ENCODE measurements around the gene UNC13C.

Gene UNC13C

DNA sequence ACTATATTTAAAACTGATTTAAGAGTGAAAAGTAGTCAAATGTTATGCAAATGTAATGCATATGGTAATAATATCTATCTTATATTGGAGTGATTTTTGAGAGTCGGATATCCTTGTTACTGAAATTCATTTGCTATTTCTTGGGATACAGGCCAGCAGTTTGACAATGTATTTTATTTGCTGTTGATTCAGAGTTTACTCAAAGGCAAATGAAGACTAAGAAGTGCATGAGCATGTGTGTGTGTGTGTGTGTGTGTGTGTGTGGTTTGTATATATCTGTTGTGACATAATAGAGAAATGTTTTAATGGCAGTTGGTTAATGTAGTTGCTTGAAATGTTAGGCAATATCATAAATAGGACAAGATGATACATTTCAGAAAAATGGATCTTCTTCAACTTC lies 39.0 kb downstream of the UNC13C start:
- H3K4me3 ChIP-seq (ENCODE audit: low read depth, low read length) = no peak overlapping the region

DNA sequence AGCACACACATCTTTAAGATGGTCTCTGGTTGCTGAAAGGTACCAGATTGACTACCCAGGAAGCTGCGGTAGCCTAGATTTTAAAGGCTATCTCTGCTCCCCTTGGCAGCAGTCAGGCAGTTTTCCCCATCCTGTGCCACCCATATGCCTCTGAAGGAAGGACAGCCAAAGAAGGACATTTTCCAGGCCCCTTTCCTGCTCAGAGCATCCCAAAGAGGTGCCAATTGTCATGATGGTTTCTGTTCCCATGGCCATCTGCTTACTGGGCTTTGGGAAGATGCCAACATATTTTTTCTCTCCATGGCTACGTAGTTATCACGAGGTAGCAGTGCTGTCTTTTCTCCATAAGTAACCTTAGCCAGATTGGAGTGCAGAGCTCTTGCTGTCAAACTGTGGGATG lies 39.7 kb downstream of the UNC13C start:
- no peak overlapping the region for H3K4me3 ChIP-seq (ENCODE audit: low read depth, low read length)

DNA sequence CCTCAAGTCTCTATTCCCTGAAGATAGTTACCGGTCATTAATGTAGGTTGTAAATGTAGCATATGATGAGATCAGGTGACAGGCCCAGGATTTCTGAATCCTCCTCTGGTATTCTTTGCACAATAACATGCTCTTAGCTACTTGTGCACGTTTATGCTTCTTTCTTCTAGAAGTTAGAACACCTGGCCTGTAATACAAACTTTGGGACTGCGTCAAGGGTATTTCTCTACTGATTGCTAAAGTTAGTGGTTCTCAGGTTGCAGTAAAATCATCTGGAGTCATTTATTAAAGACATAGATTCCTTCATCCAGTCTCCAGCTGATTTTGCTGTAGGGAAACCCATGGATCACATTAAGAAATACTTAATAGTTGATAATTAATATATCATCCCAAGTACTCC lies 48.0 kb downstream of the UNC13C start:
- H3K4me3 ChIP-seq (ENCODE audit: low read depth, low read length) = no peak overlapping the region

DNA sequence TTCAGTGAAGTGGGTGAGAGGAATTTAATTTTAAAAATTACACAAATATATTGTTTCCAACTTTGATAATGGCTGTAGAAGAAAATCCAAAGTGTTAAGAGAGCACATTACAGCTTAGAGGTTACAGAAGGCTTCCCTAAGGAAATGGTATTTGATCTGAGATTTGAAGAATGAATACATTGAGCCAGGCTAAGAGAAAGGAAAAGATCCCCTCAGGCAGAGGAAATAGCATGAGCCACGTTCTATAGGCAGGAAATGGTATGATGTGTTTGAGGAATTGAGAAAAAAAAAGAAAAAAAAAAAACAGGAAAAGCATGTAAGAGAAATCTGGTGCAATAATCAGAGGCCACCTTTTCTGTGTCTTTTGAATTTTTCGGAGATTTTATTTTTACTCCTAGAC lies 48.6 kb downstream of the UNC13C start:
- H3K4me3 ChIP-seq (ENCODE audit: low read depth, low read length) = no peak overlapping the region

DNA sequence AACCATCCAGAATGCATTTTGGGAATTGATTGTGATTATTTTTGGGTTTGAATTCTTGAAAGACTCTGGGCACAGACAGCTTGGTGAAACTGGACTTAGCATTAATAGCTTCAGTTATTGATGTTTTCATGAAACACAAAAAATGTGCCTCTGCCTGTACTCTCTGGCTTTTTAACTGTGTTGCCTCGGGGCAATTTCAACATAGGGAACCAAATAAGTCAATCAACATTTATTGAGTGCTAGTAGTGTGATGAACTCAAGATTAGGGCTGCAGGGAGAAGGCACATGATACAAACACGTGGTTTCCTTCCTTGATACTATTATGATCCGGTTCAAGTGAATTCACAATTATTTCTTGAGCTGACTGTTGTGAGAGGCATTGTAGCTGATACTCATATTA lies 50.8 kb downstream of the UNC13C start:
- no peak overlapping the region for H3K4me3 ChIP-seq (ENCODE audit: low read depth, low read length)

DNA sequence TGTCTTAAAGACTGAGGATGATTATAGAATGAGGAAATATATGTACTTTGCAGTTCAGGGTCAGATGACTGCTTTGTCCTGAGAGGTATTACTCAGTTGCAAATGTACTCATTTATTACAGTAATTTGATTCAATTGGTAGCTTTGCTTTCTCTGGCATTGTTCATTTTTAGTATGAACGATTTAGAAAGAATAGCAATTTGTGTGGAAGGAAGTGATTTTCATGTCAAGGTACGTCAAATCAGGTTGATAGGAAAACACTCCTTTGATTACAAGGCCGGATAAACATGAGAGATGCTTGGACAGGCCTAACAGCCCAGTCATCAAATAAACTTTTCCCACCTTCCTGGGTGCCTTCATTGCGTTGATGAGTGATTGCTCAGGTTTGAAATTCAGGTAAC lies 53.8 kb downstream of the UNC13C start:
- H3K4me3 ChIP-seq (ENCODE audit: low read depth, low read length) = no peak overlapping the region

DNA sequence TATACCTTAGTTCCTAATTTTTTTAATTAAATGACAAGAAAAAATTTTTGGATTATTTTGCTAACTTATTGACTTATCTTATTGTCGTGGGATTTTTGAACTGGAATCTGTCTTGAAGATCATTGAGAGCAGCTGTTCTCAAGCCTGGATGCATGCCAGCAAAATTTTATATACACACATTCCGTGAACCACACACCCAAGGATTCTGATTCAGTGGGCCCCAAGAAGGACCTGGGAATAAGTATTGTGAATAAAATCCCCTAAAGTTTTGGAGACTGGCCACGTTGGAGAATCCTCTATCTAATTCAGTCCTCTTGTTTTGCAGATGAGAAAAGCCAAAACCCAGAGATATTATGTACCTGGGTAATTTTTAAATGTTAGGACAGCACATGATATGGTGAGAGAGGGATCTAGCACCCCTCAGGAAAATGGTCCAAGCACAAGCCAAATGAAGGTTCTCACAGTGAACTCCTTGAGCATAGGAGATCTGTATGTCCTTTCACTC lies 55.2 kb downstream of the UNC13C start:
- H3K4me3 ChIP-seq (ENCODE audit: low read depth, low read length) = no peak overlapping the region

DNA sequence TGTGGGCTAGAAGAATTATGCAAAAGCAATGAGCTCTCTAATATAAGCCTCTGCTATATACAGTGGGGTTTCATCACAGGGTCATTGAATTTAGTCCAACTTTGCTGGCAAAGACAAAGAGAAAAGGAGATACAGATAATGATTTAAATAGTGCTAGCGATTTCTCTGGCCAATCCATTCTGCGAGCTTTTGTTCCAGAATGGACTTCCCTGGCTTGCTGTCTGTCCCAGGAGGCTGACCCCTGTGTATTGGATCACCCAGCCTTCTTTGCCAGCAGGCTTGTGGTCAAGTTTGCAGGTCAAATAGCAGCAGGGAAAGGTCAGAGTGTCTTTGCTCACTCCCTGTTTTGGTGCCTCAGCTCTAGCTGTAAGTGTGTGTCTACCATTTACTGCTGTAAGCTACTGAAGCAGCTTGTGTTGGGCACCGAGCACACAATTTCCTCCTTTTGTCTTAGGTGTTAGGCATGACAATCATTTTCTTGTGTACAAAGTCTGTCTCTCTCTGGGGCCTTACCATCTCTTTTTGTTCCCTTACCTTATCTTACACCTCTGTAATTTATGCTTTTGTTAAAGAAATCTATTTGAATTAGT lies 55.7 kb downstream of the UNC13C start:
- H3K4me3 ChIP-seq (ENCODE audit: low read depth, low read length) = no peak overlapping the region

DNA sequence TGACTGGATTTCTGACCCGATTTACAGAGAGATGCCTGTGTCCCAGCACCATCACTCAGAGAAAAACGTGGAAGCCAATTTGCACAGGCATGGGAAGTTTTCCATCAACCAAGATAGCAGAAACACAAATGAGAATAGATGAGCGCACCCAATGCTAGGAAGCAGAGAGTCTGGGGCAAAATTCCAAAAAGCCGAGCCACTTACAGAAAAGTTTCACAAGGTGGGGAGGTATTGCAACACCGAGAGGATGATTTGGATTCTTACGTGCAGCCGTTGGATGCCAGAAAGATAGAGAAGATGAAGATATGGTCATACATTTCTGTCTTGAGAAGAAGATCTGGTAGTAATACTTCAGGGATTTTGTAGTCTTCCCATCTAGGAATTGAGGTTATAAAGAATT lies 57.4 kb downstream of the UNC13C start:
- no peak overlapping the region for H3K4me3 ChIP-seq (ENCODE audit: low read depth, low read length)

DNA sequence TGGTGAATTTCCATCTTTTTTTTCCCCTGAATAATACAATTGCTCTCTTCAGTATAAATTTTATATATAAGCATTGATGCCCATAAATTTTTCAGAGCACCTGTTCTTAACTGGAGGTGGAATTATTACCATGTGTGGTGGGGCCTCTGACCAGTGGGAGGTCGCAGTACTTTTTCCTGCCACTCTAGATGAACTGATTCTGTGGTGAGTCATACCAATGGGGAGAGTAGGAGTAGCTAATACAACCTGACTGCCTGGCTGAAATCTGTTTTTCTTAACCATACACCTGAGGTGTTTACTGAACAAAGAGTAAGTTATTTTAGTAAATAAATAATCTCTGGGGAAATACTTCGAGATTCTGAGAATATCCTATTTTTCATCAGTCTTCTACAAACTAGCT lies 67.2 kb downstream of the UNC13C start:
- H3K4me3 ChIP-seq (ENCODE audit: low read depth, low read length) = no peak overlapping the region

DNA sequence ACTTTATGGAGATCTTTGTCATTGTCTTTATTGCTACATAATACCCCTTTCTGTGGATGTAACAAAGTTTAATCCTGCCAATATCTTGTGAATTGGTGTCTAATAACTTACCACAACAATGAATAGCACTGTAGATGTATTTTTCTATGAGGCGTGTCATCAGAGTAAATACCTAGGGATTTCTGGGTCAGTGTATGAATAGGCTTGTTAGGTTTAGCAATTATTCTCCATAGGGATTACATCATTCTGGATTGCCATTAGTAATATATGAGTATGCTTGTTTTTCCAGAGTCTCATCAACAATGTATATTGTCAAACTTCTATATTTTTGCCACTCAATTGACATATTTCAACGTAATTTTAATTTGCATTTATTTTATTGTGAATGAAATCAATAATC lies 67.9 kb downstream of the UNC13C start:
- H3K4me3 ChIP-seq (ENCODE audit: low read depth, low read length) = no peak overlapping the region

DNA sequence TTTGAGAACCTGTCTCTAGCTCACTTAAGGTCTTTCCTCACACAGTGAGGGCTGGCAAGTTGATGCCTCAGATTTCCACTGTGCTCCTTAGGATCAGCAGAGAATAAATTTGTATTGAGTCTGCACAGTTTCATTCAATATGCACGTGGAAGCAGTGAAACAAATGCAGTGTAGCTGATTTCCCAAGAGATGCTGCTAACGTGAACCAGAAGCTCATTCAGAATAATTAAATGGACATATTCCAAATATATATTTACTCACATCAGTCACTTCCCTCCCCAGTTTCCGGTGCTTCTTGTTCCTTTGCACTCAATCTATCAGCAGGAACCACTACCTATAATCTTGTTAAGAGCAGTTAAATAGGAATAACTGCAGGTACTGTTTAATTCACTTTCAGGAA lies 86.1 kb downstream of the UNC13C start:
- no peak overlapping the region for H3K4me3 ChIP-seq (ENCODE audit: low read depth, low read length)

DNA sequence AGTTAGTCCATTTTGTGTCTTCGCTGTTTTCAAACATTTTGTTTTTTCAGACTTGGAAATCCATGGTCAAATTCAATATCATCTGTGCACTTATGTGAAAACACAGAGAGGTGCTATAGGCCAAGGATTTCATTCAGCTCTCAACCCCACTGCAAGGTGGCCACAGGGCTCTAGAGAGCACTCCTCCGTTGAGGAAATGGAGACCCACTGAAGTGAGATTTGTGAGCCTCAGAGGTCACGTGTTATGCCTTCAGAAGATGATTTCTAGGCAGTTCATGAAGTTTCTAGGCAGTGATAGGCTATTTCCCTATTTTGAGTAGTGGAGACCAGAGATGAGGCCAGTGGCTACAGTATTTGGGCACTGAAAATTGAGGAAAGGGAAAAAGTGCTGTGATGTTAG lies 88.2 kb downstream of the UNC13C start:
- no peak overlapping the region for H3K4me3 ChIP-seq (ENCODE audit: low read depth, low read length)

DNA sequence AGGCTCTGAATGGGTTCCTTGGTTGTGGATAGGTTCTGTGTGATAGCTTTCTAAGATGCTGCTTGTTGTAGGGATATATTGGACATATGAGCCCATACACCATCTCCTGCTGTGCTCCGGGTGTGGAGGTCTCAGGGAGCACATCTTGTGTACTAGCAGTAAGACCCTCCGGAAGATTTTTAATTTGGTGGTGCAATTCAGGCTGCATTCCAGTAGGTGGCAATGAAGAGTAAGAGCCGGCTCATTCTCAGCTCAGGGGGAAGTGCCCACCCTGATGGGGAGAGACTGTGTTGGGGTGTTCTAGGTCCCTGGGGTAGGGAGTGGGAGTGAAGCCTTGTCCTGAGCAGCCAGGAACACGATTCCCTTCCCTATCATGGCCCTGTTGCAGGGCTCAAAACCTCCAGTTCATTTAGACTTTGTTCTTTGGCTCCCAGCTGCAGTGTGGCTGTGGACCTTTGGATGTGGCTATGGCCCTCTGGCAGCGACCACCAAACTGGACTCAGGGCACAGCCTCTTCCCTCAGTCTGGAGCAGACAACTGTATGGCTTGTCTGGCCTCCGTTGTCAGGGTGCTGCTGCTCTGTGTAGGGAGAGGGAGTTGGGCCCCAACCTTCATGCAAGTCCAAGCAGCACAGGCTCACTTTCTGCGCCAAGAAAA lies 104.7 kb downstream of the UNC13C start:
- H3K4me3 ChIP-seq (ENCODE audit: low read depth, low read length) = no peak overlapping the region

DNA sequence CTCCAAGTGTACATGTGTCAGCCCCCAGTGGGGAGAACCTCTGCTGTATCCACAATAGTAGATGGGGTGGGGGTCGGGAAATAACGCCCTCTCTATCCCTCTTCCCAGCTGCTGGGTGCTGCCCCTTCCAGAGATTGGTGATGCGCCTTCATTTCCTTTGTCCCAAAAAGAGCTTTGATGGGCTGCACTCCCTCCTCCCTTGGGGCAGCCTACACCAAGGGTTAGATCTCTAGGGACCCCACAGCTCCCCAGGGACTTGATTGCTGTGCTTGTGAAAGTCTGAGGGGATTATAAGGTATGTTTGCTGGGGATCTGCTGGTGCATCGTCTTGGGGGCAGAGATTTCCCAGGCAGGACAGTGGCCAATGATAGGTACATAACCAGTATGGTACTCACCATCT lies 105.3 kb downstream of the UNC13C start:
- H3K4me3 ChIP-seq (ENCODE audit: low read depth, low read length) = no peak overlapping the region

DNA sequence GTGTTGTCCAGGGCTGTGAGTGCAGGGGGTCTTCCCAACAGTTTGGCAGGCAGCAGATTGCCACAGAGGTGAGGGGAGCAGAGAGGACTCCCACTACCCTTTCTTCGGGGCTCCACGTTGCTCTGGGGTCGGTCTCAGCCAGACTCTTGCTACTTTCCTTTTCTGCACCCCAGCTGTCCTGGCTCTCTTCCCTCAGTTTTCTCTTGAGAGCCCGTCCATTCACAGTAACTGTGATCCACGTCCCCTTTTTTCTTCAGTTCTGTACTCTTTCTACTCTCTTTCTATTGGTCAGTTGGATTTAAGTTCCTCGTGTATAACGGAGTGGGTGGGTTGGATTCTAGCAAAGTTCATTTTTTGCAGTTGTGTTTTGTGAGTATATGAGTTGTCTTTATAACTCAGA lies 105.8 kb downstream of the UNC13C start:
- H3K4me3 ChIP-seq (ENCODE audit: low read depth, low read length) = no peak overlapping the region

DNA sequence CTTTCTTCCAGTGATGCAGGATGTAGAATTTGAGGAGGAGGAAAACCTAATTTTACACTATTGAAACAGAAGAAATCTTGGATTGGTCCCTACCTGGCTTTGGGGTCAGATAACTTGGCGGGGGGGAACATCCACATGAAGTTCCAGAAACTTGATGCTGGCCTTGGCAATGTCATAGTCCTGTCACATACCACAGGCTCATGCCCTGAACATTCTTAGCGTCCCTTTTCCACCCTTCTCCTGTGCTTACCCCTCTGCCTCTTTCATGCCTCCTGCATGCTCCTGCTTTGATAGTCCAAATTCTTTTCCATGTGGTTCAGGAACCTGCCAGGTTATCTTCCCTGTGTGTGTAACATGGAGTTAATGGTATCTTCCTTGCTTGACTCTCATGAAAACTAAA lies 110.6 kb downstream of the UNC13C start:
- no peak overlapping the region for H3K4me3 ChIP-seq (ENCODE audit: low read depth, low read length)

DNA sequence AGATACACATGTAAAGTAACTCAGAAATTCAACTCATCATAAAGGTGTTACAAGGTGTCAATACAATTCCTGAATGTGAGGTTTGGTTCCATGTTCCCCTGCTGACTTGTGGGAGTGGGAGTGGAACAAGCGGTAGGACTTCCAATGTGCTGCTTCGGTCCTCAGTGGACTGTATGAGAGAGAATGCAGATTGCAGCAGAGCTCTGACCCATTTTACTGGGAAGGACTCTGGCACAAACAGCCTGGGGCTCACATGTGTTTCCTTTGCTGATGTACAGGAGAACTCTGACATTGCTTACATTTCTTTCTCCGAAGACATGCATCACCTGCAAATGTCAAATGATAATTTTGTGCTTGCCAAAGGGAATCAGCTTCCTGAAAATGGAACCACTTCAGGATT lies 111.5 kb downstream of the UNC13C start:
- H3K4me3 ChIP-seq (ENCODE audit: low read depth, low read length) = no peak overlapping the region

DNA sequence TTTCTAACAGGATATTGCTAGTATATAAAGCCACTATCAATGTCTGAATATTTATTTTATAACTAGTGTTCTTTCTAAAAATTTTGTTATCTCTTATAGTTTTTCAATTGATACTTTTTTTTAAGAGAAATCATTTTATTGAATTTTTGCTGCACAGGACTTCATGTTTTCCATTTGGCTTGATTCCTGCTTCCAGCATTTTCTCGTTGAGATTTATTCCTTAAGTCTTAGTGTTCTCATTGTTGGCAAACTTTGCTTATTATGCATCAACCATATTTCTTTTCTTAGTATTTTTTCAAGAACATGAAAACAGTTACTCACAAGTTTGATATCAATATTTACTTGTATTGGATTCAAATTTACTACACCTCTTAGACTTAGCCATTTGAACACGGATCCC lies 113.4 kb downstream of the UNC13C start:
- no peak overlapping the region for H3K4me3 ChIP-seq (ENCODE audit: low read depth, low read length)

DNA sequence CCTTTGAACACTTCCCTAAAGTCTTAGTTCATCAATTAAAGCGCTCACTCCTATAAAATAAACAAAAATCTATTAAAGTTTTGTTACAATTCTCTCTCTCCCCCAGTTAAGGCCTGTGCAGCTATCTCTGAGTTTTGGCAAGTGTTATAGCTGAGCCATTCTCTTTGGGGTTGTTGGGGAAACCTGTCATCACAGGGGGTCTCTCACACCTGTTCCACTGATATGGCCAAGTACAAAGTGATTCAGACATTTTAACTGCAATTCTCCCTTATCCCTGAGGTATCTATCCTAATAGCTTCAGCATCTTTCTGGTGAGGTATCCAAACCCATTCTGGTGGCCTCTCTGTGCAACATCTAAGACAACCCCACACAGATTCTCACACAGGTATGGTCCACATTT lies 116.4 kb downstream of the UNC13C start:
- no peak overlapping the region for H3K4me3 ChIP-seq (ENCODE audit: low read depth, low read length)

DNA sequence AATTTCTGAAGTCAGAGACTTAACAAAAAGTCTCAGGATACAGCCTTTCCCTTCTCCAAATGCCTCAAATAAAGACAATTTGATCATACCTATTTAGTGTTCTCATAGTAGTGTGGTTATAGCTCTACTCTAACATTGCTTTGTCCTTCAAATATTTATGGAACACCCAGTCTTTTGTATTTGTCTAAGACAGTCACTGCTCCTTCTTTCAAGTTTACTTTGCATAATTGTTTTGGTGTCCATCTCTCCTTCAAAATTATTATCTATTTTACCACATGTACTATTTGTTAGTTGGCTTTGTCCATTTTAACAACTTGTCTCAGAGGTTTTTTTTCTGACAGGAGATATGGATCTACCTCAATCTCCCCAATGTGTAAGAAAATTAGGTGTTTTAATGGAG lies 118.8 kb downstream of the UNC13C start:
- H3K4me3 ChIP-seq (ENCODE audit: low read depth, low read length) = no peak overlapping the region

DNA sequence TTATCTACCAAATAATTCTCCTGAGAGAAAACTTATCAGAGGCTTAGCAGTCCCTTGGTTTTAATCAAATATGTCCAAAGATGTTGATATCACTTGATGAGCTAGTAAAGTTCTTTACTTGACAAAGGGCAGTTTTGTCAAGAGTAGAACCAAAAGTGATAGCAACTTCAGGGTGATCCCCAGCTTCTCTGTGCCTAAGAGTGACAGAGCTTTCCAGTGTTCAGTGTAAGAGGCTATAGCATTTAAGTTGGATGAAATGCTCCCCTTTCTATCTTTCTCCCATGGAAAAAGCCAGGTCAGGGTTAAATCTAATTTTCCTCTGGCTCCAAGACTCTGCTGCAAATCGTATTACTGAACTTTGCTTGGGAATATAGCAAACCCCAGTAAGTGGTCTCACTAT lies 120.8 kb downstream of the UNC13C start:
- no peak overlapping the region for H3K4me3 ChIP-seq (ENCODE audit: low read depth, low read length)

DNA sequence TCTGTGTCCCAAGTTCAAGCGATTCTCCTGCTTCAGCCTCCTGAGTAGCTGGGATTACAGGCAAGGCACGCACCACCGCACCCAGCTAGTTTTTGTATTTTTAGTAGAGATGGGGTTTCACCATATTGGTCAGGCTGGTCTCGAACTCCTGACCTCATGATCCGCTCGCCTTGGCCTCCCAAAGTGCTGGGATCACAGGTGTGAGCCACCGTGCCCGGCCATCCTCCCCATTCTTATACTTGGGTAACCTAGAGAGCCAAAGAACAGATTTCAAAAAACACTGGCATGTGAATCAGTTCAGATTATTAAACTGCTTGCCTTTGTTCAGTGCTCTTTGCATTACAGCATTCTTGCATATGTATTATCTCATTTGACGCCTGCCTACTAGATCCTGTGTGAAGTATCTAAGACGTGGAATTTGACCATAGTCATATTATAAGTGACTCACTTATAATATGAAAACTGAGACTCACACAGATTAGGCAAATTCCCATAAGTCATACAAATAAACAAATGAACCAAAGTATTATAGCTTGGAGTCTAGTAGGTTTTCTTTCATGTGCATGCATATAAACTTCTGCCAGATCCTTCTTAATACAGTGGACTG lies 123.5 kb downstream of the UNC13C start:
- H3K4me3 ChIP-seq (ENCODE audit: low read depth, low read length) = no peak overlapping the region

All from iPS-11a (cell line).